Measurements from ENCODE around the gene RPL28.

GRCh38 chr19:55353356-55353802, 32.4 kb upstream of the RPL28 start:
- TF ChIP-seq CTCF (IDR thresholded peaks at IDR 0.05) = no peak
- TF ChIP-seq POLR2A (IDR thresholded peaks at IDR 0.05) = no peak
